Measurements from ENCODE around the gene ZIC2.

The ZIC2 gene

GRCh38 chr13:99974939-99975561 lies 6.5 kb upstream of the ZIC2 start:
- peak overlapping the region; percentile 52 for H3K9ac ChIP-seq (ENCODE audit: low read length)
- peaks cover 58% of the 10 kb centered on the region for H3K4me1 ChIP-seq (ENCODE audit: control insufficient read depth, insufficient read depth, low read length)
- H3K4me3 ChIP-seq (ENCODE audit: low read depth, low read length) = peak overlapping the region; percentile 33
- H3K27me3 ChIP-seq (ENCODE audit: control insufficient read depth, insufficient read depth, low read length) = peaks cover 89% of the 10 kb centered on the region
- H3K27ac ChIP-seq (ENCODE audit: low read depth, low read length) = peak overlapping the region; percentile 15
- no peaks in the 10 kb centered on the region for H3K36me3 ChIP-seq (ENCODE audit: control insufficient read depth, insufficient read depth, low read length)
- no peaks in the 10 kb centered on the region for H3K9me3 ChIP-seq (ENCODE audit: control insufficient read depth, insufficient read depth, low read depth, low read length)

GRCh38 chr13:99975626-99976025 lies 6.0 kb upstream of the ZIC2 start:
- H3K9ac ChIP-seq (ENCODE audit: low read length) = no peak overlapping the region
- H3K27me3 ChIP-seq (ENCODE audit: control insufficient read depth, insufficient read depth, low read length) = peaks cover 89% of the 10 kb centered on the region
- H3K4me1 ChIP-seq (ENCODE audit: control insufficient read depth, insufficient read depth, low read length) = peaks cover 58% of the 10 kb centered on the region

GRCh38 chr13:99976575-99976974 lies 5.0 kb upstream of the ZIC2 start:
- Histone ChIP-seq H3K4me3 (ENCODE audit: low read depth, low read length) (no peak overlapping the region), H3K9me3 (ENCODE audit: control insufficient read depth, insufficient read depth, low read depth, low read length) (no peaks in the 10 kb centered on the region), H3K4me1 (ENCODE audit: control insufficient read depth, insufficient read depth, low read length) (peaks cover 58% of the 10 kb centered on the region), H3K9ac (ENCODE audit: low read length) (no peak overlapping the region), H3K27me3 (ENCODE audit: control insufficient read depth, insufficient read depth, low read length) (peaks cover 85% of the 10 kb centered on the region), H3K27ac (ENCODE audit: low read depth, low read length) (no peak overlapping the region), H3K36me3 (ENCODE audit: control insufficient read depth, insufficient read depth, low read length) (no peaks in the 10 kb centered on the region)

More at GRCh38 chr13:99975626-99976025, 6.0 kb upstream of the ZIC2 start:
- Histone ChIP-seq H3K36me3 (ENCODE audit: control insufficient read depth, insufficient read depth, low read length) (no peaks in the 10 kb centered on the region), H3K9me3 (ENCODE audit: control insufficient read depth, insufficient read depth, low read depth, low read length) (no peaks in the 10 kb centered on the region), H3K27ac (ENCODE audit: low read depth, low read length) (no peak overlapping the region), H3K4me3 (ENCODE audit: low read depth, low read length) (peak overlapping the region; percentile 14; the same call in 1 of the 2 replicates)

- no peaks in the 10 kb centered on the region for H3K36me3 ChIP-seq (ENCODE audit: control insufficient read depth, insufficient read depth, low read length)
- peaks cover 53% of the 10 kb centered on the region for H3K4me1 ChIP-seq (ENCODE audit: control insufficient read depth, insufficient read depth, low read length)
- peaks cover 79% of the 10 kb centered on the region for H3K27me3 ChIP-seq (ENCODE audit: control insufficient read depth, insufficient read depth, low read length)
- no peaks in the 10 kb centered on the region for H3K9me3 ChIP-seq (ENCODE audit: control insufficient read depth, insufficient read depth, low read depth, low read length)
- no peak overlapping the region for H3K27ac ChIP-seq (ENCODE audit: low read depth, low read length)
- peak overlapping the region; percentile 54 for H3K9ac ChIP-seq (ENCODE audit: low read length)
- H3K4me3 ChIP-seq (ENCODE audit: low read depth, low read length) = peak overlapping the region; percentile 89
These were observed 4.2 kb upstream of the ZIC2 start for GRCh38 chr13:99977334-99977911.

GRCh38 chr13:99977912-99978798 lies 3.4 kb upstream of the ZIC2 start:
- Histone ChIP-seq H3K4me3 (ENCODE audit: low read depth, low read length) (peak overlapping the region; percentile 89), H3K36me3 (ENCODE audit: control insufficient read depth, insufficient read depth, low read length) (peaks cover 6% of the 10 kb centered on the region), H3K4me1 (ENCODE audit: control insufficient read depth, insufficient read depth, low read length) (peaks cover 51% of the 10 kb centered on the region), H3K9me3 (ENCODE audit: control insufficient read depth, insufficient read depth, low read depth, low read length) (no peaks in the 10 kb centered on the region), H3K27ac (ENCODE audit: low read depth, low read length) (no peak overlapping the region), H3K9ac (ENCODE audit: low read length) (peak overlapping the region; percentile 54), H3K27me3 (ENCODE audit: control insufficient read depth, insufficient read depth, low read length) (peaks cover 79% of the 10 kb centered on the region)

- Histone ChIP-seq H3K27ac (ENCODE audit: low read depth, low read length) (peak overlapping the region; percentile 57; the same call in 1 of the 2 replicates), H3K9me3 (ENCODE audit: control insufficient read depth, insufficient read depth, low read depth, low read length) (no peaks in the 10 kb centered on the region), H3K4me3 (ENCODE audit: low read depth, low read length) (peak overlapping the region; percentile 89), H3K36me3 (ENCODE audit: control insufficient read depth, insufficient read depth, low read length) (peaks cover 7% of the 10 kb centered on the region), H3K9ac (ENCODE audit: low read length) (peak overlapping the region; percentile 83), H3K27me3 (ENCODE audit: control insufficient read depth, insufficient read depth, low read length) (peaks cover 79% of the 10 kb centered on the region), H3K4me1 (ENCODE audit: control insufficient read depth, insufficient read depth, low read length) (peaks cover 44% of the 10 kb centered on the region)
These were observed 2.7 kb upstream of the ZIC2 start for GRCh38 chr13:99978799-99979452.

GRCh38 chr13:99979453-99980200 lies 2.0 kb upstream of the ZIC2 start:
- H3K27ac ChIP-seq (ENCODE audit: low read depth, low read length) = peak overlapping the region; percentile 57; the same call in 1 of the 2 replicates
- peaks cover 38% of the 10 kb centered on the region for H3K4me1 ChIP-seq (ENCODE audit: control insufficient read depth, insufficient read depth, low read length)
- H3K9ac ChIP-seq (ENCODE audit: low read length) = peak overlapping the region; percentile 83
- peaks cover 80% of the 10 kb centered on the region for H3K27me3 ChIP-seq (ENCODE audit: control insufficient read depth, insufficient read depth, low read length)
- no peaks in the 10 kb centered on the region for H3K9me3 ChIP-seq (ENCODE audit: control insufficient read depth, insufficient read depth, low read depth, low read length)
- peak overlapping the region; percentile 89 for H3K4me3 ChIP-seq (ENCODE audit: low read depth, low read length)
- peaks cover 11% of the 10 kb centered on the region for H3K36me3 ChIP-seq (ENCODE audit: control insufficient read depth, insufficient read depth, low read length)

- Histone ChIP-seq H3K9me3 (ENCODE audit: control insufficient read depth, insufficient read depth, low read depth, low read length) (no peaks in the 10 kb centered on the region), H3K36me3 (ENCODE audit: control insufficient read depth, insufficient read depth, low read length) (peaks cover 16% of the 10 kb centered on the region), H3K4me1 (ENCODE audit: control insufficient read depth, insufficient read depth, low read length) (peaks cover 32% of the 10 kb centered on the region), H3K4me3 (ENCODE audit: low read depth, low read length) (peak overlapping the region; percentile 89), H3K9ac (ENCODE audit: low read length) (peak overlapping the region; percentile 83), H3K27ac (ENCODE audit: low read depth, low read length) (peak overlapping the region; percentile 77; the same call in 1 of the 2 replicates), H3K27me3 (ENCODE audit: control insufficient read depth, insufficient read depth, low read length) (peaks cover 79% of the 10 kb centered on the region)
These were observed 1.3 kb upstream of the ZIC2 start for GRCh38 chr13:99980201-99980823.

- Histone ChIP-seq H3K36me3 (ENCODE audit: control insufficient read depth, insufficient read depth, low read length) (peaks cover 20% of the 10 kb centered on the region), H3K27me3 (ENCODE audit: control insufficient read depth, insufficient read depth, low read length) (peaks cover 75% of the 10 kb centered on the region), H3K4me3 (ENCODE audit: low read depth, low read length) (peak overlapping the region; percentile 86), H3K27ac (ENCODE audit: low read depth, low read length) (peak overlapping the region; percentile 56; the same call in 1 of the 2 replicates), H3K9ac (ENCODE audit: low read length) (peak overlapping the region; percentile 81), H3K9me3 (ENCODE audit: control insufficient read depth, insufficient read depth, low read depth, low read length) (no peaks in the 10 kb centered on the region), H3K4me1 (ENCODE audit: control insufficient read depth, insufficient read depth, low read length) (peaks cover 25% of the 10 kb centered on the region)
These were observed 505 bp upstream of the ZIC2 start for GRCh38 chr13:99980824-99981734.

Measured in HUES6 (cell line).